GM21619 (cell line): Measurements from ENCODE around the gene PRR3.
"Not testable (repeated sequence)": the region's sequence is repeated elsewhere in the genome, so short reads cannot be mapped to it uniquely, and the experiment has no call there.

ENCODE experiments used
- ATAC-seq: cut with Tn5 transposase; IDR thresholded peaks from one replicate; pipeline ENCODE4 v1.9.1; 2021; ENCODE audit not compliant: unreplicated experiment

The PRR3 gene

GRCh38 chr6:30556906-30557682, at the start of gene PRR3:
TSS of gene PRR3 (plus strand) at chr6:30557295. CDS start at chr6:30557345, 50 bp downstream.
- peak; percentile 53 for ATAC-seq

GRCh38 chr6:30507849-30508827, 49.0 kb upstream of the PRR3 start:
- no peak for ATAC-seq

GRCh38 chr6:30508890-30509736, 48.0 kb upstream of the PRR3 start:
- no peak for ATAC-seq

GRCh38 chr6:30510419-30511168, 46.5 kb upstream of the PRR3 start:
- no peak for ATAC-seq

- no peak for ATAC-seq
Measured at GRCh38 chr6:30511169-30511546, 45.9 kb upstream of the PRR3 start.

- no peak for ATAC-seq
Measured at GRCh38 chr6:30513451-30513850, 43.6 kb upstream of the PRR3 start.

- no peak for ATAC-seq
Measured at GRCh38 chr6:30515106-30515505, 42.0 kb upstream of the PRR3 start.

GRCh38 chr6:30515944-30516753, 40.9 kb upstream of the PRR3 start:
- ATAC-seq, result peak; percentile 62

- ATAC-seq, result not testable (repeated sequence)
Measured at GRCh38 chr6:30516754-30517076, 40.4 kb upstream of the PRR3 start.

GRCh38 chr6:30517767-30518504, 39.2 kb upstream of the PRR3 start:
- not testable (repeated sequence) for ATAC-seq

- ATAC-seq, result not testable (repeated sequence)
Measured at GRCh38 chr6:30518505-30519145, 38.5 kb upstream of the PRR3 start.

GRCh38 chr6:30520522-30520921, 36.6 kb upstream of the PRR3 start:
- ATAC-seq, result no peak

GRCh38 chr6:30521082-30521481, 36.0 kb upstream of the PRR3 start:
- ATAC-seq, result not testable (repeated sequence)

GRCh38 chr6:30521952-30522351, 35.1 kb upstream of the PRR3 start:
- ATAC-seq, result not testable (repeated sequence)

- ATAC-seq, result not testable (repeated sequence)
Measured at GRCh38 chr6:30526444-30526843, 30.7 kb upstream of the PRR3 start.

- ATAC-seq, result not testable (repeated sequence)
Measured at GRCh38 chr6:30529349-30529875, 27.7 kb upstream of the PRR3 start.

GRCh38 chr6:30530014-30530413, 27.1 kb upstream of the PRR3 start:
- ATAC-seq, result no peak
